ENCODE measurements around the gene TDRD1. TPM values are rescaled to one million over a fixed set of nuclear protein-coding genes. Genes with fewer than 3 reads are reported as not detected.
A peak's percentile ranks its signal among the peaks of the same experiment; 100 is the strongest.

TDRD1 gene
- total RNA-seq, 2 donors from 2014 or later = 0.78 to 0.99 TPM

DNA sequence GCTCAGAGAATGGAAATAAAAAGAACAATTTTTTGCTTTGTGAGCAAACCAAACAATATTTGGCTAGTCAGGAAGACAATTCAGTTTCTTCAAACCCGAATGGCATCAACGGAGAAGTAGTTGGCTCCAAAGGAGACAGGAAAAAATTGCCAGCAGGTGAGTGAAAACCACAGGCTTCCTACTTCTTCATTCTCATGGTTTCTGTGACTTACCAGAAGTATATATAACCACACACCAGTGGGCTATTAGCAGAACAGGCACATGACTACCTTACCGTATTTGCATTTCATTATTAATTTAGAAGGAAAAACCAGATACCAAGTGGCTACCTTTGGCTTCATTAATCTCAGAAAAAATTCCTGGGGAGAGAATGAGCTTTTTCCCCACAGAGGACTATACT lies 8.8 kb downstream of the TDRD1 start:
- ATAC-seq (no peak), DNase-seq (no peak)
- intact Hi-C loops (cut with DNase I) = no loop called here
- Histone ChIP-seq H3K27me3 (no peaks in the 10 kb centered on the region), H3K4me1 (peaks cover 3% of the 10 kb centered on the region), H3K36me3 (replicated peaks in 1 of 2; ENCODE audit: insufficient read depth in 1 of 2, low read depth in 2 of 2) (no peaks in the 10 kb centered on the region), H3K27ac (peak overlapping the region in 2 of 4 donors; percentile 66 to 69), H3K9me3 (no peaks in the 10 kb centered on the region), H3K4me3 (no peak overlapping the region)
- 66 to 84% methylated on average over 3 of the region's 3 CpGs for WGBS, 2 donors
- TF ChIP-seq, protein P1, sequence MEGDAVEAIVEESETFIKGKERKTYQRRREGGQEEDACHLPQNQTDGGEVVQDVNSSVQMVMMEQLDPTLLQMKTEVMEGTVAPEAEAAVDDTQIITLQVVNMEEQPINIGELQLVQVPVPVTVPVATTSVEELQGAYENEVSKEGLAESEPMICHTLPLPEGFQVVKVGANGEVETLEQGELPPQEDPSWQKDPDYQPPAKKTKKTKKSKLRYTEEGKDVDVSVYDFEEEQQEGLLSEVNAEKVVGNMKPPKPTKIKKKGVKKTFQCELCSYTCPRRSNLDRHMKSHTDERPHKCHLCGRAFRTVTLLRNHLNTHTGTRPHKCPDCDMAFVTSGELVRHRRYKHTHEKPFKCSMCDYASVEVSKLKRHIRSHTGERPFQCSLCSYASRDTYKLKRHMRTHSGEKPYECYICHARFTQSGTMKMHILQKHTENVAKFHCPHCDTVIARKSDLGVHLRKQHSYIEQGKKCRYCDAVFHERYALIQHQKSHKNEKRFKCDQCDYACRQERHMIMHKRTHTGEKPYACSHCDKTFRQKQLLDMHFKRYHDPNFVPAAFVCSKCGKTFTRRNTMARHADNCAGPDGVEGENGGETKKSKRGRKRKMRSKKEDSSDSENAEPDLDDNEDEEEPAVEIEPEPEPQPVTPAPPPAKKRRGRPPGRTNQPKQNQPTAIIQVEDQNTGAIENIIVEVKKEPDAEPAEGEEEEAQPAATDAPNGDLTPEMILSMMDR (IDR thresholded peaks at IDR 0.05) = no peak
- no peak for TF ChIP-seq POLR2A (IDR thresholded peaks at IDR 0.05)

DNA sequence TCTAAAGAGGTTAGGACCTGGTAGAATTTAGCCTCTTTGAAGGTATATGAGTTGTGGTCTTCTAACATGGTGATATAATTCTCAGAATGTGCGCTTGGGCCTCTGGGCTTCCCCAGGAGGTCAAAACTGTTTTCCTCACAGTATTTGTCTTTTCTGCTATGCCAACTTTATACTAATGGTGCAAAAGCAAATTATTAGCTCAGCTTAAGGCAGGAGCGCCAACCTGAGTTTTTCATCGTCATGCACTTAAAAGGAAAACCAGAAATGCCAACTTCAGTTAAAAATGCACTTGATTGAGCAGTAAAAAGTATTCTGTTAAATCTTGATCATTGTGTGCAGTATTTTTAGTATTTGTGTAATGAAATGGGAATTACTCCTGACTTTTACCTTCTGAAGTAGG lies 9.7 kb downstream of the TDRD1 start:
- ATAC-seq (peak; percentile 70), DNase-seq (peak in 1 of 4 donors; percentile 17)
- 67 to 68% methylated on average over 3 of the region's 3 CpGs for WGBS, 2 donors
- H3K4me1 ChIP-seq = peaks cover 3% of the 10 kb centered on the region
- H3K36me3 ChIP-seq (replicated peaks in 1 of 2; ENCODE audit: insufficient read depth in 1 of 2, low read depth in 2 of 2) = no peaks in the 10 kb centered on the region
- H3K4me3 ChIP-seq = no peak overlapping the region
- no peaks in the 10 kb centered on the region for H3K27me3 ChIP-seq
- intact Hi-C loops (cut with DNase I) = no loop called here
- no peaks in the 10 kb centered on the region for H3K9me3 ChIP-seq
- no peak for TF ChIP-seq POLR2A (IDR thresholded peaks at IDR 0.05)
- TF ChIP-seq, protein P1 (IDR thresholded peaks at IDR 0.05) = no peak
- peak overlapping the region in 3 of 4 donors; percentile 25 to 69 (median 66) for H3K27ac ChIP-seq

DNA sequence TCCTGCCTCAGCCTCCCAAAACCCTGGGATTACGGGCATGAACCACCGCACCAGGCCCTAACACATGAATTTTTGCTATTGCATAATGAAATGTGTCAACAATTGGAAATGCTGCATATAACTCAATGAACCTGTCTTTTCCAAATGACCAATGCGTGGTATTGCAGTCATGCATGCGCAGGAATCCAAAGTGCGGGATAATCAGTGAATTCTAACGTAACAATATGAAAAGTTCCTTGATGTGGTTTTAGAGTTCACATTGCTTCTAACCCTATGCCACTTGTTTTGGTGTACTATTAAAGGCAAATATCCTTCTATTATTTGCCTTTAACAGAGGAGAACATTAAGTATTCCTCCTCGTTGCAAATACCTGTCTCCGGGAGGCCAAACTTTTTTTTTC lies 10.5 kb downstream of the TDRD1 start:
- TF ChIP-seq, protein P1 (IDR thresholded peaks at IDR 0.05) = no peak
- TF ChIP-seq POLR2A (IDR thresholded peaks at IDR 0.05) = no peak
- DNase-seq (no peak), ATAC-seq (no peak)
- Histone ChIP-seq H3K9me3 (no peaks in the 10 kb centered on the region), H3K4me1 (no peaks in the 10 kb centered on the region), H3K36me3 (replicated peaks in 1 of 2; ENCODE audit: insufficient read depth in 1 of 2, low read depth in 2 of 2) (no peaks in the 10 kb centered on the region), H3K27ac (peak overlapping the region in 1 of 4 donors; percentile 66), H3K27me3 (no peaks in the 10 kb centered on the region), H3K4me3 (no peak overlapping the region)
- intact Hi-C loops (cut with DNase I) = no loop called here
- whole genome bisulfite sequencing, 2 donors = 84 to 89% methylated on average over 8 of the region's 8 CpGs

DNA sequence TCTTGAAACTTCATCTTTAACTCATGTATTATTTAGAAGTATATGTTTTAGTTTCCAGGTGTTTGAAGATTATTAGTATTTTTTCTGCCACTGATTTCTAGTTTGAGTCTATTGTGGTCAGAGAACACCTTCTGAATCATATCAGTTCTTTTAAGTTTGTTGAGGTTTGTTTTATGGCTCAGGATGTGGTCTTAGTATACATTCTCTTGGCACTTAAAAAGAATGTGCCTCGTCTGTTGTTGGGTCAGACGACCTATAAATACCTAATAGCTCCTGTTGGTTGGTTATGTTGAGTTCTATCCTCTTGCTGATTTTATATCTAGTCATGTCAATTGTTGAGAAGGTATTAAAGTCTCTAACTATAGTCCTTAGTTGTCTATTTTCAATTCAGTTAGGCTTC lies 15.9 kb downstream of the TDRD1 start:
- Histone ChIP-seq H3K27ac (no peak overlapping the region), H3K4me1 (no peaks in the 10 kb centered on the region), H3K36me3 (replicated peaks in 1 of 2; ENCODE audit: insufficient read depth in 1 of 2, low read depth in 2 of 2) (no peaks in the 10 kb centered on the region), H3K9me3 (no peaks in the 10 kb centered on the region), H3K4me3 (no peak overlapping the region), H3K27me3 (no peaks in the 10 kb centered on the region)
- TF ChIP-seq POLR2A (IDR thresholded peaks at IDR 0.05) = no peak
- TF ChIP-seq, protein P1 (IDR thresholded peaks at IDR 0.05) = no peak
- DNase-seq = no peak
- no peak for ATAC-seq
- WGBS, 2 donors = 81 to 84% methylated on average over 2 of the region's 2 CpGs
- intact Hi-C loops (cut with DNase I) = no loop called here

DNA sequence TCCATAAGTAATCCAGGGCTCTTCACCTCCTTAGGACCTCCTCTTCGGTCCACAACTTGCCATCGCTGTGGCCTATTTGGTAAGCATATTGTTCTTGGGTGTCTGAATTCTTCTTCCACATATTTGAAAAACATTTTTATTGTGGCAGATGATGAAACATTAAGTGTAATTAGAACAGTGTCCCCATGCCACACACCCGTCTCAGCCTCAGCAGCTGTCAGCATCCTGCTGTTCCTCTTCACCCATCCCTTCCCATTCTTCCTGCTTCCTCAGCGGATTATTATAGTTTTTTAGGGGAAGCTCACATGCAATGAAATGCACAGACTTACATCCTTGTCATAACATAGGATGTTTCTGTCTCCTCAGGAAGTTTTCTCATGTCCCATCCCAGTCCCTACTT lies 20.1 kb downstream of the TDRD1 start:
- intact Hi-C loops (cut with DNase I) = no loop called here
- TF ChIP-seq, protein P1 (IDR thresholded peaks at IDR 0.05) = no peak
- TF ChIP-seq POLR2A (IDR thresholded peaks at IDR 0.05) = no peak
- Histone ChIP-seq H3K36me3 (replicated peaks in 1 of 2; ENCODE audit: insufficient read depth in 1 of 2, low read depth in 2 of 2) (no peaks in the 10 kb centered on the region), H3K9me3 (no peaks in the 10 kb centered on the region), H3K4me1 (no peaks in the 10 kb centered on the region), H3K4me3 (no peak overlapping the region), H3K27ac (no peak overlapping the region), H3K27me3 (no peaks in the 10 kb centered on the region)
- WGBS, 2 donors = 94 to 97% methylated on average over 4 of the region's 4 CpGs
- ATAC-seq = no peak
- DNase-seq = no peak

All from body of pancreas (tissue), 4 donors.